ENCODE results near the gene DRG2.

Gene DRG2

GRCh38 chr17:18143044-18143936 lies 55.5 kb downstream of the DRG2 start:
- DNase-seq (ENCODE audit: low read depth), result no peak

DNA sequence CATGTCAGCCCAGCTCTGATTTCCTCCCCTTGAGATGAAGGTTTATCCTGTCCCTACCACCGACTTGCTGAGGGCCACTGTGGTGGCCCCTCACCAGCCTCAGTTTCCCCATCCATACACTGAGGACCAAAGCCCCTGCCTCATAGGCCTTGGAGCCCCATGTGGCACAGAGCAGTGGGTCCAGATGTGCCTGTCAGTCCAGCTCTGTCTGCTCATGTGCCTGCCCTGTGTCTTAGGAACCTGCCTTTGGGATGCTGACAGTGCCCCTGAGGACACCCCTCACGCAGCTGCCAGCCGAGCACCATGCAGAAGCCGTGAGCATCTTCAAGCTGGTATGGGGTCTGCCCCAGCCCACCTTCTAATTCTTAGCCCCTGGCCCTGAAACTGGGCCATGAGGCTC lies 56.5 kb downstream of the DRG2 start:
- no peak for DNase-seq (ENCODE audit: low read depth)

GRCh38 chr17:18144855-18145254 lies 57.1 kb downstream of the DRG2 start:
- DNase-seq (ENCODE audit: low read depth), result no peak

DNA sequence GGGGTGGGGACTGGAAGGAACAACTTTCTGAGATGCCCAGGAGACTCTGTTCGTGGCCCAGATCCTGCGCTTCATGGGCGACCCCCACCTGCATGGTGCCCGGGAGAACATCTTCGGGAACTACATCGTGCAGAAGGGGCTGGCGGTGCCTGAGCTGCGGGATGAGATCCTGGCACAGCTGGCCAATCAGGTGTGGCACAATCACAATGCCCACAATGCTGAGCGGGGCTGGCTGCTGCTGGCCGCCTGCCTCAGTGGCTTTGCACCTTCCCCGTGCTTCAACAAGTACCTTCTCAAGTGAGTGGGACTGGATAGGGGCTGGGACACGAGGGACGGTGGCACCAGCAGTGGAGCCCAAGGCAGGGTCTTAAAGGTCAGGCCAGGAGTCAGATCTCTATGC lies 58.1 kb downstream of the DRG2 start:
- no peak for DNase-seq (ENCODE audit: low read depth)

- no peak for DNase-seq (ENCODE audit: low read depth)
Observed at GRCh38 chr17:18146259-18146658, 58.5 kb downstream of the DRG2 start.

DNA sequence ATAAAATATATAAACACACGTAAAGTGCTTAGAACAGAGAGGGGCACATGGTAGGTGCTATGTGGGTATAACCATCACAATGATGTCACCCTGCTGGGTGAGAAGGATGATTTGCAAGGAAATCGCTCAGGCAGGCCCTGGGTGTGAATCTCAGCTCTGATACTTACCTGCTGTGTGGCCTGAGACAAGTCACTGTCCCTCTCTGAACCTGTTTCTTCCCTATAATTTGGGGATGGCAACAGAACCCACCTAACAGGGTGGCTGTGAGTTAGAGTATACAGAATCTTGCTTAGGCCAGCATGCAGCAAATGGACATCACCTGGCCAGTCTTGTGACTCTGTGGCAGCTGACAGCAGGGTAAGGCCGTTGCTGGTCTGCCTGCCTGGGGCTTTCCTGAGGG lies 59.2 kb downstream of the DRG2 start:
- no peak for DNase-seq (ENCODE audit: low read depth)

- DNase-seq (ENCODE audit: low read depth), result no peak
Observed at GRCh38 chr17:18148586-18148985, 60.8 kb downstream of the DRG2 start.

DNA sequence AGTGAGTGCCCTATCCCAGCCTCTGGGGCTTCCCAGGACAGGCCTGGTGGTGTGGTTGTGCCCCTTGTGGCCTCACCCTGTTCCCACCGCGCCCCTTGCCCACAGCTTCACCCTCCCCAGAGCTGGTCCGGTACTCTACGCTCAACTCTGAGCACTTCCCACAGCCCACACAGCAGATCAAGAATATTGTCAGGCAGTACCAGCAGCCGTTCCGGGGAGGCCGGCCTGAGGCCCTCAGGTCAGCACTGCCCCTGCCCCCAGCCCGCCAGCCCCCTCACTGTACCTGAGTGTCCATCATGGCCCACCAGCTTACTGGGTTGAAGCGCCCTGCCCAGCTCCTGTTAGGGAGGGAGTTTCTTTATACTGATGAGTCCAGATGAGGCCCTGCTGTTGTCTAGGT lies 63.5 kb downstream of the DRG2 start:
- no peak for DNase-seq (ENCODE audit: low read depth)

DNA sequence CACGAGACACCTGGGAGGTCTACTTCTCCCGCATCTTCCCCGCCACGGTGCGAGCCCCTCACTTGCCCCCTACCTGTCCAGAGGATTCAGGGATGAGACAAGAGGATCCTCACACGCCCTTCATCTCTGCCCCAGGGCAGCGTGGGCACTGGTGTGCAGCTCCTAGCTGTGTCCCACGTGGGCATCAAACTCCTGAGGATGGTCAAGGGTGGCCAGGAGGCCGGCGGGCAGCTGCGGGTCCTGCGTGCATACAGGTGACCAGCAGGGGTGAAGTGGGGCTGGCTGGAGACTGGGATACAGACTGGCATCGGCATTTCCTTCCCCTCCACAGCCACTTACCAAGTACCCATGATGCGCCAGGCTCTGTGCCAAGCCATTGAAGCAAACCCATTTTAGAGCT lies 67.4 kb downstream of the DRG2 start:
- DNase-seq (ENCODE audit: low read depth), result no peak

GRCh38 chr17:18156171-18156975 lies 68.6 kb downstream of the DRG2 start:
- DNase-seq (ENCODE audit: low read depth), result no peak

GRCh38 chr17:18156976-18157280 lies 69.2 kb downstream of the DRG2 start:
- DNase-seq (ENCODE audit: low read depth), result no peak
